Keratinocyte (primary cell): ENCODE data around the gene OAS3. TPM values are rescaled to one million over a fixed set of nuclear protein-coding genes. Genes with fewer than 3 reads are reported as not detected.

Experiments used
- DNase-seq: peaks from one replicate; pipeline ENCODE4 v3.0.0-alpha.2; 2011; ENCODE audit warnings: low read depth, missing footprints, low spot score
- FAIRE-seq: peaks from 2 replicates; lab custom pipeline; 2011; peaks lifted over from hg19 to GRCh38; lab: Jason Lieb, UNC
- H2AFZ ChIP-seq: 2 replicates; pipeline ENCODE4 v1.6.0; 2012; ENCODE audit warnings: low read length, control low read depth, inconsistent platforms; ENCODE audit not compliant: control insufficient read depth
- H3K27ac ChIP-seq: 2 replicates; pipeline ENCODE4 v1.5.1; 2011; ENCODE audit warnings: low read length; ENCODE audit not compliant: control insufficient read depth, insufficient read depth
- H3K27me3 ChIP-seq: 3 replicates; pipeline ENCODE4 v1.6.0; 2011; ENCODE audit warnings: low read length; ENCODE audit not compliant: control insufficient read depth, insufficient read depth; ENCODE audit errors: extremely low read depth
- H3K36me3 ChIP-seq, 2 experiments: 2 replicates in 1 of 2; 3 replicates in 1 of 2; pipeline ENCODE4 v1.5.1; 2011; ENCODE audit warnings: low read length in 2 of 2, mild to moderate bottlenecking in 1 of 2; ENCODE audit not compliant: control insufficient read depth in 2 of 2, insufficient read depth in 2 of 2; ENCODE audit errors: extremely low read depth in 1 of 2
- H3K4me1 ChIP-seq: 3 replicates; pipeline ENCODE4 v1.5.1; 2011; ENCODE audit warnings: low read length; ENCODE audit not compliant: control insufficient read depth, insufficient read depth; ENCODE audit errors: extremely low read depth
- H3K4me2 ChIP-seq: 3 replicates; pipeline ENCODE4 v1.6.0; 2011; ENCODE audit warnings: low read depth, low read length; ENCODE audit not compliant: control insufficient read depth, insufficient read depth; ENCODE audit errors: extremely low read depth
- H3K4me3 ChIP-seq, 3 experiments: fragments of 200-600 bp in 1 of 3; sonication (generic) in 1 of 3; 2 replicates in 2 of 3; 3 replicates in 1 of 3; pipeline ENCODE4 v1.5.1; 2011 to 2016; ENCODE audit warnings: low read length in 3 of 3, mild to moderate bottlenecking in 3 of 3, control low read depth in 2 of 3, inconsistent platforms in 1 of 3, low read depth in 1 of 3, mixed read lengths in 1 of 3, mixed run types in 1 of 3, moderate library complexity in 1 of 3; ENCODE audit not compliant: control insufficient read depth in 2 of 3, insufficient read depth in 2 of 3; ENCODE audit errors: extremely low read depth in 1 of 3
- H3K79me2 ChIP-seq: 2 replicates; pipeline ENCODE4 v1.6.0; 2012; ENCODE audit warnings: low read length; ENCODE audit not compliant: control insufficient read depth, insufficient read depth
- H3K9ac ChIP-seq: 3 replicates; pipeline ENCODE4 v1.6.0; 2011; ENCODE audit warnings: low read length; ENCODE audit not compliant: control insufficient read depth, insufficient read depth; ENCODE audit errors: extremely low read depth
- H3K9me1 ChIP-seq: 3 replicates; pipeline ENCODE4 v1.6.0; 2011; ENCODE audit warnings: low read length; ENCODE audit not compliant: control insufficient read depth, insufficient read depth; ENCODE audit errors: extremely low read depth
- H3K9me3 ChIP-seq: 2 replicates; pipeline ENCODE4 v1.5.1; 2012; ENCODE audit warnings: low read depth, low read length; ENCODE audit not compliant: control insufficient read depth
- H4K20me1 ChIP-seq: 3 replicates; pipeline ENCODE4 v1.6.0; 2011; ENCODE audit warnings: low read length; ENCODE audit not compliant: control insufficient read depth, insufficient read depth; ENCODE audit errors: extremely low read depth
- CTCF ChIP-seq, 3 experiments: IDR thresholded peaks in 1 of 3; conservative IDR thresholded peaks in 1 of 3; optimal IDR thresholded peaks in 1 of 3; 2 replicates in 2 of 3; 3 replicates in 1 of 3; pipeline versions ENCODE3 to v1.5.1; 2011; ENCODE audit warnings: low read length in 3 of 3, mild to moderate bottlenecking in 3 of 3, moderate library complexity in 2 of 3, control low read depth in 1 of 3, inconsistent platforms in 1 of 3; ENCODE audit not compliant: insufficient read depth in 2 of 3; ENCODE audit errors: extremely low read depth in 1 of 3
- EZH2 ChIP-seq: IDR thresholded peaks from one replicate; pipeline ENCODE4 v1.6.1; 2012; ENCODE audit warnings: inconsistent platforms, mild to moderate bottlenecking, low read length, moderate library complexity
- dilution Hi-C: fragments of 300-500 bp; cut with MboI; formaldehyde crosslinking; loops from one replicate; pipeline ENCODE4 v1.7.0; 2020; ENCODE audit warnings: low sequenced_read_pairs; ENCODE audit not compliant: extremely low pct_ligation_motif_present
- polyA plus RNA-seq, 5 experiments: library from polyadenylated mRNA; depleted of rRNA in 3 of 5; stranded (reverse) in 3 of 5; stranded (forward) in 1 of 5; unstranded in 1 of 5; fragments of >200 nt; gene quantifications; 1 replicate in 1 of 5; 2 replicates in 3 of 5; 3 replicates in 1 of 5; pipeline versions ENCODE4 v1.2.1 to v1.2.3, GENCODE V29; 2011 to 2012; ENCODE audit warnings: missing spikeins in 2 of 5, low read depth in 1 of 5, low replicate concordance in 1 of 5

OAS3 gene
- polyA plus RNA-seq, 1 donor (not counting 4 experiments of a cell fraction or from before 2014, with no cell fraction given), result 59.2 TPM

GRCh38 chr12:113014565-113014964, 76.3 kb downstream of the OAS3 start:
- Histone ChIP-seq H3K4me2 (no peak overlapping the region), H2AFZ (no peak overlapping the region), H3K27ac (no peak overlapping the region), H3K9ac (no peak overlapping the region), H3K36me3 (peaks cover 0 to 3% of the 10 kb centered on the region in 2 experiments), H3K4me3 (no peak overlapping the region), H3K9me1 (no peaks in the 10 kb centered on the region), H3K9me3 (peaks cover 5% of the 10 kb centered on the region), H3K27me3 (no peaks in the 10 kb centered on the region), H4K20me1 (no peaks in the 10 kb centered on the region), H3K79me2 (no peaks in the 10 kb centered on the region), H3K4me1 (peaks cover 8% of the 10 kb centered on the region)
- no peak for DNase-seq
- dilution Hi-C loops, result no loop called here
- TF ChIP-seq EZH2 (no peak), CTCF (optimal IDR thresholded peaks at IDR 0.05 in 1 of 3, IDR thresholded peaks at IDR 0.05 in 1 of 3, conservative IDR thresholded peaks at IDR 0.05 in 1 of 3; ENCODE audit: extremely low read depth in 1 of 3, insufficient read depth in 2 of 3, low read length in 3 of 3) (no peak)
- no peak for FAIRE-seq

- Histone ChIP-seq H3K27me3 (no peaks in the 10 kb centered on the region), H3K36me3 (no peaks in the 10 kb centered on the region), H3K9me3 (no peaks in the 10 kb centered on the region), H2AFZ (no peak overlapping the region), H3K4me3 (no peak overlapping the region), H3K9ac (no peak overlapping the region), H3K9me1 (no peaks in the 10 kb centered on the region), H3K79me2 (no peaks in the 10 kb centered on the region), H4K20me1 (no peaks in the 10 kb centered on the region), H3K4me1 (peaks cover 18% of the 10 kb centered on the region), H3K27ac (no peak overlapping the region), H3K4me2 (no peak overlapping the region)
- FAIRE-seq (no peak), DNase-seq (no peak)
- dilution Hi-C loops, result no loop called here
- TF ChIP-seq CTCF (optimal IDR thresholded peaks at IDR 0.05 in 1 of 3, IDR thresholded peaks at IDR 0.05 in 1 of 3, conservative IDR thresholded peaks at IDR 0.05 in 1 of 3; ENCODE audit: extremely low read depth in 1 of 3, insufficient read depth in 2 of 3, low read length in 3 of 3) (no peak), EZH2 (no peak)
Observed at GRCh38 chr12:113016796-113017195, 78.5 kb downstream of the OAS3 start.
